ENCODE measurements around the gene SPTBN4. TPM values are rescaled to one million over a fixed set of nuclear protein-coding genes. Genes with fewer than 3 reads are reported as not detected.
"Not testable (repeated sequence)": the region's sequence is repeated elsewhere in the genome, so short reads cannot be mapped to it uniquely, and the experiment has no call there.

Gene SPTBN4
- total RNA-seq, 2 experiments from 2014 or later, result 1.3 to 2.3 TPM

DNA sequence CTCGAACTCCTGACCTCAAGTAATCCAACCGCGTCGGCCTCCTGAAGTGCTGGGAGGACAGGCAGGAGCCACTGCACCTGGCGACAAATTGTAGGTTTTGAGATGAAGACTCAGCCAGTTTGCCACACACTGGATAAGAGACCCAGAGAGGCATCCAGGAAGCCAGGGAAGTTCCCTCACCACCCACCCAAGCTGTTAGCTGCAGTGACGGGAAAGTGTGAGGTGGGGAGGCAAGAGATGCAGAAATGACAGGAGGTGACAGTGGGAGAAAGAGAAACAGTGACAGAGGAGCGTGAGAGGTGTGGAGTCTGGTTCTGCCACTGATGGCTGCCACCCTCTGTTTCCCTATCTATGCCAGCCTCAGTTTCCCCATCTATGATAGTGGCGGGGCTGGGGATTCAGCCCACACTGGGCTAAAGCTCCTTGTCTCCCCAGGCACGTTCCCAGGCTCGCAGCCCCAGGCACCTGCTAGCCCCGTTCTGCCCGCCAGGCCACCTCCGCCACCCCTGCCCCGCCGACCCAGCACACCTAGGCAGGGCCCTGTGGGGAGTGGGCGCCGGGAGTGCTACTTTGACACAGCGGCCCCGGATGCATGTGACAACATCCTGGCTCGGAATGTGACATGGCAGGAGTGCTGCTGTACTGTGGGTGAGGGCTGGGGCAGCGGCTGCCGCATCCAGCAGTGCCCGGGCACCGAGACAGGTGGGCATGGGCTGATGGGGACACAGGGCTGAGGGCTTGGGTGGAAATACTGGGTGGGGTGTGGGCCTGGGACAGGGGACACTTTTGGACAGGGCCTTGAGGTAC lies 155.4 kb downstream of the SPTBN4 start:
- ChIA-PET CTCF (interaction anchor here (11.3 kb wide), 1 partner anchor 12 kb away, joined by 126 read pairs; no protein-coding TSS in a partner anchor), POLR2A (no interaction called here)
- H3K27me3 Mint-ChIP-seq, result no peaks in the 10 kb centered on the region
- no peak overlapping the region for H3K4me3 Mint-ChIP-seq
- H3K4me1 Mint-ChIP-seq (ENCODE audit: low read depth), result peaks cover 21% of the 10 kb centered on the region
- H3K27ac Mint-ChIP-seq, result no peak overlapping the region
- ATAC-seq (no peak), DNase-seq (no peak)
- intact Hi-C loops (cut with micrococcal nuclease), result no loop called here
- peaks cover 50% of the 10 kb centered on the region for H3K36me3 Mint-ChIP-seq (ENCODE audit: low read depth)
- TF ChIP-seq, protein P1, sequence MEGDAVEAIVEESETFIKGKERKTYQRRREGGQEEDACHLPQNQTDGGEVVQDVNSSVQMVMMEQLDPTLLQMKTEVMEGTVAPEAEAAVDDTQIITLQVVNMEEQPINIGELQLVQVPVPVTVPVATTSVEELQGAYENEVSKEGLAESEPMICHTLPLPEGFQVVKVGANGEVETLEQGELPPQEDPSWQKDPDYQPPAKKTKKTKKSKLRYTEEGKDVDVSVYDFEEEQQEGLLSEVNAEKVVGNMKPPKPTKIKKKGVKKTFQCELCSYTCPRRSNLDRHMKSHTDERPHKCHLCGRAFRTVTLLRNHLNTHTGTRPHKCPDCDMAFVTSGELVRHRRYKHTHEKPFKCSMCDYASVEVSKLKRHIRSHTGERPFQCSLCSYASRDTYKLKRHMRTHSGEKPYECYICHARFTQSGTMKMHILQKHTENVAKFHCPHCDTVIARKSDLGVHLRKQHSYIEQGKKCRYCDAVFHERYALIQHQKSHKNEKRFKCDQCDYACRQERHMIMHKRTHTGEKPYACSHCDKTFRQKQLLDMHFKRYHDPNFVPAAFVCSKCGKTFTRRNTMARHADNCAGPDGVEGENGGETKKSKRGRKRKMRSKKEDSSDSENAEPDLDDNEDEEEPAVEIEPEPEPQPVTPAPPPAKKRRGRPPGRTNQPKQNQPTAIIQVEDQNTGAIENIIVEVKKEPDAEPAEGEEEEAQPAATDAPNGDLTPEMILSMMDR (IDR thresholded peaks at IDR 0.05), result no peak
- no peaks in the 10 kb centered on the region for H3K9me3 Mint-ChIP-seq

DNA sequence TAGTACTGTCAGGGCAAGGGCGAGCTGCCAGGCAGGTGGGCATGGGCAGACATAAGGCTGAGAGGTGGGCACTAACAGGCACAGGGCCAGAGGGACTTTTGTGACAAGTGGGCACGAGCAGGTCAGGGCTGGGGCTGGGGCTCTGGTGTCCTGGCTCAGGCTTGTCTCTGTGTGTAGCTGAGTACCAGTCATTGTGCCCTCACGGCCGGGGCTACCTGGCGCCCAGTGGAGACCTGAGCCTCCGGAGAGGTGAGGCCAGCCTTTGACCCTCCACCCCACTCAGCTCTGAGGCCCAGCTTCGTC lies 155.9 kb downstream of the SPTBN4 start:
- Mint-ChIP-seq H3K27me3 (no peaks in the 10 kb centered on the region), H3K27ac (no peak overlapping the region), H3K36me3 (ENCODE audit: low read depth) (peaks cover 52% of the 10 kb centered on the region), H3K4me3 (no peak overlapping the region), H3K4me1 (ENCODE audit: low read depth) (peaks cover 21% of the 10 kb centered on the region), H3K9me3 (no peaks in the 10 kb centered on the region)
- intact Hi-C loops (cut with micrococcal nuclease), result no loop called here
- TF ChIP-seq, protein P1 (IDR thresholded peaks at IDR 0.05), result no peak
- ATAC-seq (no peak), DNase-seq (no peak)
- ChIA-PET POLR2A (no interaction called here), CTCF (interaction anchor here (11.3 kb wide), 1 partner anchor 11 kb away, joined by 126 read pairs; no protein-coding TSS in a partner anchor)

DNA sequence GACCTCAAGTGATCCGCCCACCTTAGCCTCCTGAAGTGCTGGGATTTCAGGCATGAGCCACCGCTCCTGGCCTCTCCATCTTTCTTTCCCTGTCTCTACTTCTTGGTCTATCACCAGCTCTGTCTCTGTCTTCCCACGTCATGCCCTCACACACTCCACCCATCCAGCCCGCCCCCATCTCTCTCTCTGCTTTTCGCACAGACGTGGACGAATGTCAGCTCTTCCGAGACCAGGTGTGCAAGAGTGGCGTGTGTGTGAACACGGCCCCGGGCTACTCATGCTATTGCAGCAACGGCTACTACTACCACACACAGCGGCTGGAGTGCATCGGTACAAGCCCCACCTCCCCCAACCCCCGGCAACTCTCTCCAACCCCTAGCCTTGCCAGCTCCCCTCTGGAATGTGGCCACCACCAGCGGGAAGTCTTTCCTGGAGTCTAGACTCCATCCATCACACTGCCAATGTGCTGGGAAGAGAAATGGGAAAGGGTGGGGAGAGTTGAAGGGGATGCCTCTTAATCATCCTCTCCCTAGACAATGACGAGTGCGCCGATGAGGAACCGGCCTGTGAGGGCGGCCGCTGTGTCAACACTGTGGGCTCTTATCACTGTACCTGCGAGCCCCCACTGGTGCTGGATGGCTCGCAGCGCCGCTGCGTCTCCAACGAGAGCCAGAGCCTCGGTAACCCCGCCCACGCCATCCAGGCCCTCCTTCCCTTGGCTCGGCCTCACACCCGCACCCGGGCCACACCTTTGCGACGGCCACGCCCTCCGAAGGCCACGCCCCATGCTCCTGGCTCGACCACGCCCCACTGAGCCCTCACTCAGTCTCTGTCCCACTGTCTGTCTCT lies 156.8 kb downstream of the SPTBN4 start:
- POLR2A ChIA-PET, result no interaction called here
- Mint-ChIP-seq H3K4me1 (ENCODE audit: low read depth) (peaks cover 21% of the 10 kb centered on the region), H3K27me3 (no peaks in the 10 kb centered on the region), H3K9me3 (no peaks in the 10 kb centered on the region), H3K36me3 (ENCODE audit: low read depth) (peaks cover 54% of the 10 kb centered on the region), H3K27ac (no peak overlapping the region), H3K4me3 (no peak overlapping the region)
- intact Hi-C loops (cut with micrococcal nuclease), result no loop called here
- TF ChIP-seq, protein P1 (IDR thresholded peaks at IDR 0.05), result no peak
- ATAC-seq (no peak), DNase-seq (peak; percentile 46)
- CTCF ChIA-PET, result interaction anchor here (1.4 to 11.3 kb wide), 2 partner anchors 11 to 21 kb away, joined by 3 to 126 read pairs; no protein-coding TSS in a partner anchor

DNA sequence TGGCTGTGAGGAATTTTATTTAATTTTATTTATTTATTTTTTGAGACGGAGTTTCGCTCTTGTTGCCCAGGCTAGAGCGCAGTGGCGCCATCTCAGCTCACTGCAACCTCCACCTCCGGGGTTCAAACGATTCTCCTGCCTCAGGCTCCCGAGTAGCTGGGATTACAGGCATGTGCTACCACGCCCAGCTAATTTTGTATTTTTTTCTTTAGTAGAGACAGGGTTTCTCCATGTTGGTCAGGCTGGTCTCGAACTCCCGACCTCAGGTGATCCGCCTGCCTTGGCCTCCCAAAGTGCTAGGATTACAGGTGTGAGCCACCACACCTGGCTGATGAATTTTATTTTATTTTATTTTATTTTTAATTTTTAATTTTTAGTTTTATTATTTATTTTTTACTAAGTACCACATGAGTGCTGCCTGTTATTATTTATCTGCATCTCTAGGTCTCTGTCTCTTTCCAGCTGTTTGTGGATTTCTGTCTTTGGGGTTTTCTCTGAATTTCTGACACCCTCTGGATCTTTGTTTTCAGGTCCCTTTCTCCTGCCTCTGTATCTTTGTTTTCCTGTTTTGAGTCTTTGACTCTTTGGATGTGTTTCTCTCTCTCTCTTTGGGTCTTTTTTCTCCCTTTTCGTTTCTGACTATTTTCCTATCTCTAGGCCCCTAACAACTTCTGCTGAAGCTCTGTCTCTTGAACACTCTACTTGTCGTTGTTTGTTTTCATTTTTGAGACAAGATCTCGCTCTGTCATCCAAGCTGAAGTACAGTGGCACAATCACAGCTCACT lies 157.8 kb downstream of the SPTBN4 start:
- intact Hi-C loops (cut with micrococcal nuclease); H3K9me3 Mint-ChIP-seq; H3K27me3 Mint-ChIP-seq; ATAC-seq; DNase-seq; H3K4me3 Mint-ChIP-seq; POLR2A ChIA-PET: not testable (repeated sequence)
- H3K36me3 Mint-ChIP-seq (ENCODE audit: low read depth), result peaks cover 47% of the 10 kb centered on the region
- peak overlapping the region; percentile 39 for H3K27ac Mint-ChIP-seq
- CTCF ChIA-PET, result interaction anchor here (1.4 to 11.3 kb wide), 2 partner anchors 10 to 22 kb away, joined by 3 to 126 read pairs; no protein-coding TSS in a partner anchor
- H3K4me1 Mint-ChIP-seq (ENCODE audit: low read depth), result peaks cover 17% of the 10 kb centered on the region

All from activated CD8-positive, alpha-beta T cell treated with anti-CD3 and anti-CD28 coated beads for 36 hours (primary cell).